ENCODE results near the gene SMYD3.

GRCh38 chr1:246166841-246167240 lies 340.2 kb downstream of the SMYD3 start:
- TF ChIP-seq CTCF (IDR thresholded peaks at IDR 0.05; ENCODE audit: insufficient read depth, low read length) (no peak), GABPA (IDR thresholded peaks at IDR 0.05; ENCODE audit: low read depth) (no peak), REST (IDR thresholded peaks at IDR 0.05; ENCODE audit: insufficient replicate concordance, low read depth) (no peak), POLR2AphosphoS5 (IDR thresholded peaks at IDR 0.05; ENCODE audit: low read depth) (no peak)
